ENCODE measurements around the gene TECPR1. TPM values are rescaled to one million over a fixed set of nuclear protein-coding genes. Genes with fewer than 3 reads are reported as not detected.

TECPR1 gene
- total and polyA plus RNA-seq, 2 experiments from 2014 or later = 8.2 to 27.8 TPM

DNA sequence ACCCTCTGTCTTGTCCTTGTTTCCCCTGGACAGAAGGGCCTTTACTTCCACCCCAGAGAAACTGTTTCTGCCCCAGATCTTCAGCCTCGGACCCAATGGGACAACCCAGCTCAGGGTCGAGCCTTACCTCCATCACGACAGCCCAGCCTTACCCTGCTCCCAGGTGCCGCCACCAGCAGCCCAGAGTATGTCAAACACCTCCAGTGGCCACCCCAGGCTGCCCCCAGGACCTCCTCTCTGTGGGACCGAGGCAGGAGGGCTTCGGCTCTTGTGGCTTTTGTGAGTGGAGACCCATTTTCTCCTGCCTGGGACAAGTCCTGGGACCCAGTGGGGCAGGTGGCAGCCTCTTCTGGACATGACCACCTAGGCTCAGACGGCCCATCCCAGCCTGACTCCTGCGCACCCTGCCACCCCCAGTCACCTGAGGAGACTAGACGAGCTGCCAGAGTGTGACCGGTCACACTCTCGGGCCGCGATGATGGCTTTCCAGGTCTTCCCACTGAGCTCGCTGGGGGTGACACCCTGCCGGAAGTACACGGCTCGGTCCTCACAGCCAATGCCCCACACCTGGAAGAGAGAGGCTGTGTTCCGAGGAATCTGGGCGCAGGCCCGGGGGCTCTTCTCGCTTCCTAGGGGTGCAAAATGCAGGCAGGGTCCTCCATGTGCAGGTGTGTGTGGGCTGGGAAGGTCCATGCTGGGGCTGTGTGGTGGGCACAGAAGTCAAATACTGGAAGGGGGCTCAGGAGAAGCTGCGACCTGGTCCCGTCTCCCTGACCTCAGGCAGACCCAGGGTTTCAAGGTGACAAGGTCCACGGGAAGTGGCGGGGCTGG, 15.5 kb downstream of the TECPR1 start:
- 94 to 95% methylated on average over 25 of the region's 25 CpGs for WGBS, 2 experiments (ENCODE audit: low coverage in 1 of 2, low lambda C conversion rate in 2 of 2, missing lambda C conversion rate in 2 of 2)

DNA sequence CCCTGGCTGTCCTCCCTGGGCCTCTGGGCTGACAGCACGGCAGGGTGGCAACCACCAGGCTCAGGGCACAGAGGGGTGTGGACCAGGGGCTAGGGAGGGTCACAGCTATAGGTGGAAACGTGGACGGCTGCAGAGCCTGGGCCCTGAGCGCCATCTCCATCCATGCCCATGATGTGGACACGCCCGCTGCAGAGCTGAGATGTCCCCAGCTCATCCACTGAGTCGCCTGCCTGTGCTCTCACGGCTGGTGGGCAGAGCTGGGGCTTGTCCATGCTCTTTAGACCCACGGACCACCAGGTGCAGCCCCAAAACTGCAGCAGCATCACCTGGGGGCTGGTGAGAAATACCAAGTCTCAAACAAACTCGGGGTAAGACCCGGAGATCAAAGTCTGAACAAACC, 16.1 kb downstream of the TECPR1 start:
- Histone ChIP-seq H3K79me2 (ENCODE audit: insufficient read depth) (no peaks in the 10 kb centered on the region), H3F3A (ENCODE audit: insufficient read depth) (no peaks in the 10 kb centered on the region), H3K9me3 (ENCODE audit: low read depth) (no peaks in the 10 kb centered on the region), H3K36me3 (ENCODE audit: low read depth) (no peaks in the 10 kb centered on the region), H2AFZ (no peak overlapping the region), H3K9ac (no peak overlapping the region), H3K27ac (no peak overlapping the region), H4K20me1 (ENCODE audit: insufficient read depth) (no peaks in the 10 kb centered on the region), H3K9me2 (ENCODE audit: insufficient read depth) (no peaks in the 10 kb centered on the region), H3K27me3 (replicated peaks; ENCODE audit: insufficient read depth) (no peaks in the 10 kb centered on the region), H3K4me3 (no peak overlapping the region), H3K4me1 (ENCODE audit: insufficient read depth) (no peaks in the 10 kb centered on the region), H3K4me2 (ENCODE audit: unreplicated experiment) (no peak overlapping the region)
- 88 to 90% methylated on average over 11 of the region's 11 CpGs for WGBS, 2 experiments (ENCODE audit: low coverage in 1 of 2, low lambda C conversion rate in 2 of 2, missing lambda C conversion rate in 2 of 2)
- no peak for DNase-seq
- in situ Hi-C loops (cut with MboI) = no loop called here
- TF ChIP-seq EZH2 (IDR thresholded peaks at IDR 0.05; ENCODE audit: insufficient read depth, poor library complexity, severe bottlenecking) (no peak), EZH2phosphoT487 (IDR thresholded peaks at IDR 0.05; ENCODE audit: insufficient read depth, low read depth) (no peak)

More for the DNA sequence above, 15.5 kb downstream of the TECPR1 start:
- no peaks in the 10 kb centered on the region for H3K9me2 ChIP-seq (ENCODE audit: insufficient read depth)
- in situ Hi-C loops (cut with MboI) = no loop called here
- H3K27me3 ChIP-seq (replicated peaks; ENCODE audit: insufficient read depth) = no peaks in the 10 kb centered on the region
- no peak overlapping the region for H3K4me2 ChIP-seq (ENCODE audit: unreplicated experiment)
- H2AFZ ChIP-seq = no peak overlapping the region
- H3K36me3 ChIP-seq (ENCODE audit: low read depth) = no peaks in the 10 kb centered on the region
- DNase-seq = no peak
- no peak overlapping the region for H3K9ac ChIP-seq
- no peaks in the 10 kb centered on the region for H3K4me1 ChIP-seq (ENCODE audit: insufficient read depth)
- H3K79me2 ChIP-seq (ENCODE audit: insufficient read depth) = no peaks in the 10 kb centered on the region
- TF ChIP-seq EZH2phosphoT487 (IDR thresholded peaks at IDR 0.05; ENCODE audit: insufficient read depth, low read depth) (no peak), EZH2 (IDR thresholded peaks at IDR 0.05; ENCODE audit: insufficient read depth, poor library complexity, severe bottlenecking) (no peak)
- no peaks in the 10 kb centered on the region for H4K20me1 ChIP-seq (ENCODE audit: insufficient read depth)
- no peaks in the 10 kb centered on the region for H3F3A ChIP-seq (ENCODE audit: insufficient read depth)
- H3K4me3 ChIP-seq = no peak overlapping the region
- H3K27ac ChIP-seq = no peak overlapping the region
- H3K9me3 ChIP-seq (ENCODE audit: low read depth) = no peaks in the 10 kb centered on the region

- no peak overlapping the region for H3K4me3 ChIP-seq
- H3F3A ChIP-seq (ENCODE audit: insufficient read depth) = no peaks in the 10 kb centered on the region
- H3K79me2 ChIP-seq (ENCODE audit: insufficient read depth) = no peaks in the 10 kb centered on the region
- no peak overlapping the region for H2AFZ ChIP-seq
- in situ Hi-C loops (cut with MboI) = no loop called here
- no peaks in the 10 kb centered on the region for H3K4me1 ChIP-seq (ENCODE audit: insufficient read depth)
- DNase-seq = no peak
- no peaks in the 10 kb centered on the region for H3K36me3 ChIP-seq (ENCODE audit: low read depth)
- no peaks in the 10 kb centered on the region for H3K9me3 ChIP-seq (ENCODE audit: low read depth)
- no peaks in the 10 kb centered on the region for H3K9me2 ChIP-seq (ENCODE audit: insufficient read depth)
- H3K4me2 ChIP-seq (ENCODE audit: unreplicated experiment) = no peak overlapping the region
- TF ChIP-seq EZH2phosphoT487 (IDR thresholded peaks at IDR 0.05; ENCODE audit: insufficient read depth, low read depth) = no peak
- no peak for TF ChIP-seq EZH2 (IDR thresholded peaks at IDR 0.05; ENCODE audit: insufficient read depth, poor library complexity, severe bottlenecking)
- no peak overlapping the region for H3K27ac ChIP-seq
- H3K27me3 ChIP-seq (replicated peaks; ENCODE audit: insufficient read depth) = no peaks in the 10 kb centered on the region
- no peak overlapping the region for H3K9ac ChIP-seq
- no peaks in the 10 kb centered on the region for H4K20me1 ChIP-seq (ENCODE audit: insufficient read depth)
- 93 to 95% methylated on average over 10 of the region's 10 CpGs for WGBS, 2 experiments (ENCODE audit: low coverage in 1 of 2, low lambda C conversion rate in 2 of 2, missing lambda C conversion rate in 2 of 2)
Measured at GRCh38 chr7:98234429-98235147, 17.4 kb downstream of the TECPR1 start.

GRCh38 chr7:98233219-98234070, 18.6 kb downstream of the TECPR1 start:
- no peak for DNase-seq
- H3K9me2 ChIP-seq (ENCODE audit: insufficient read depth) = no peaks in the 10 kb centered on the region
- H3K4me3 ChIP-seq = no peak overlapping the region
- WGBS, 2 experiments (ENCODE audit: low coverage in 1 of 2, low lambda C conversion rate in 2 of 2, missing lambda C conversion rate in 2 of 2) = 87 to 90% methylated on average over 25 to 32 of the region's 32 CpGs
- no peak overlapping the region for H3K27ac ChIP-seq
- no peaks in the 10 kb centered on the region for H3K27me3 ChIP-seq (replicated peaks; ENCODE audit: insufficient read depth)
- H3K9ac ChIP-seq = no peak overlapping the region
- in situ Hi-C loops (cut with MboI) = no loop called here
- H3K36me3 ChIP-seq (ENCODE audit: low read depth) = no peaks in the 10 kb centered on the region
- no peaks in the 10 kb centered on the region for H3K9me3 ChIP-seq (ENCODE audit: low read depth)
- no peaks in the 10 kb centered on the region for H3K4me1 ChIP-seq (ENCODE audit: insufficient read depth)
- H4K20me1 ChIP-seq (ENCODE audit: insufficient read depth) = no peaks in the 10 kb centered on the region
- H3F3A ChIP-seq (ENCODE audit: insufficient read depth) = no peaks in the 10 kb centered on the region
- no peak for TF ChIP-seq EZH2 (IDR thresholded peaks at IDR 0.05; ENCODE audit: insufficient read depth, poor library complexity, severe bottlenecking)
- TF ChIP-seq EZH2phosphoT487 (IDR thresholded peaks at IDR 0.05; ENCODE audit: insufficient read depth, low read depth) = no peak
- H2AFZ ChIP-seq = no peak overlapping the region
- H3K79me2 ChIP-seq (ENCODE audit: insufficient read depth) = no peaks in the 10 kb centered on the region
- no peak overlapping the region for H3K4me2 ChIP-seq (ENCODE audit: unreplicated experiment)

All from GM23248 (cell line).